HG02610 (cell line): ENCODE data around the gene SPTBN2.
"Not testable (repeated sequence)": the region's sequence is repeated elsewhere in the genome, so short reads cannot be mapped to it uniquely, and the experiment has no call there.

Experiments
- ATAC-seq: cut with Tn5 transposase; IDR thresholded peaks from one replicate; pipeline ENCODE4 v1.9.1; 2021; ENCODE audit warnings: mild to moderate bottlenecking, moderate library complexity; ENCODE audit not compliant: unreplicated experiment

The SPTBN2 gene

DNA sequence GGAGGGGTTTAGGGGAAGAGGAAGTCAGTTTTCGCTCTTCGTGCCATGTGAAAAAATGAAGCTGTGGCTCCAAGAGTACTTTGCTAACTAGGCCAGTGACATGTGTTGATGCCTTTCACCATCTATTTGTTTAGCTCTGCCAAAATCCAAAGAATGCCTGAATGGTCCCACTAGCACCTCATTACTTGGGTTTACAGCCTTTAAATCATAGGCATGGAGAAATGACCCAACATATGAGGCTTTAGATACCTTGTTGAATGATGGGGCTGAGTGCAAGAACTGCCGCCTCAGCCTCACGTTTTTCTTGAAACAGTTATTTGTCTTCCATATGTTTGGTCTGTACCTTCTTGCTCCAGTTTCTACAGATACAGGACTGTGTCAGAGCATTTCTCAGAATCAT is 82.2 kb downstream of the SPTBN2 start:
- no peak for ATAC-seq

DNA sequence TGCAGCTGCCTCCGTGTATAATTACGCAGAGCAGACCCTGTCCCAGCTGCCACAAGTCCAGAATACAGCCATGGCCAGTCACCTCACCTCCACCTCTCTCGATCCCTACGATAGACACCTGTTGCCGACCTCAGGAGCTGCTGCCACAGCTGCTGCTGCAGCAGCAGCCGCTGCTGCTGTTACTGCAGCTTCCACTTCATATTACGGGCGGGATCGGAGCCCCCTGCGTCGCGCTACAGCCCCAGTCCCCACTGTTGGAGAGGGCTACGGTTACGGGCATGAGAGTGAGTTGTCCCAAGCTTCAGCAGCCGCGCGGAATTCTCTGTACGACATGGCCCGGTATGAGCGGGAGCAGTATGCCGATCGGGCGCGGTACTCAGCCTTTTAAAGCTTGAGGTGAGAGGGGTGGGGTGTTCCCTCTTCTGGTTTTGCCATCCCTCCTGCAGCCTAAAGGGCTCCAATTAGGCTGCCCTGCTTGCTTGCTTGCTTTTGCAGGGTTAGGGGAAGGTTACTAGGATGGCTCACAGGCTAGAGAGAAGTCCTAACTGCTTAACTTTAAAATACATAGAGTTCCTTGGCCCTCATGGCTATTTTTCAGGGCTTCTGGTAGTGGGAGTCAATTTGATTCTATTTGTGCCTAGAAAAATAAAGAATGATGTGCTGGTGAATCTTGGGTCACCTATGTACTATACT is 85.1 kb downstream of the SPTBN2 start:
- ATAC-seq: no peak

DNA sequence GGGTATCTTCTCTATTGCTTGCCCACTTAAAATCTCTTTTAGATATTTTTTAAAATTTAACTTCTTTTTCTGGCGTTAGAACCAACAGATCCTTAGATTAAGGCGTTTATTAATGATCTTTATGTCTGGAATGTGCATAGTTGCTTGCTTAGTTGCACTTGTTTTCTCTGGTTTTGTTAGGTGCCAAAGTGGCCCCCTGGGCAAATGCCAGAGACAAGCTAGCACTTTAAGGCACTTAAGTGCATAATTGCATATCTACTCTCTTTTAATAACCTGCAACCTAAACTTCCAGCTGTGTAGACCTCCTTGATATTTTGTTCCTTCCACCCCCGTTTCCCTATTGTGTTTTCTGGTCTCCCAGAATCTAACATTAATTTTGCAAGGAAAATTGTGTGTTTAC is 87.2 kb downstream of the SPTBN2 start:
- no peak for ATAC-seq

DNA sequence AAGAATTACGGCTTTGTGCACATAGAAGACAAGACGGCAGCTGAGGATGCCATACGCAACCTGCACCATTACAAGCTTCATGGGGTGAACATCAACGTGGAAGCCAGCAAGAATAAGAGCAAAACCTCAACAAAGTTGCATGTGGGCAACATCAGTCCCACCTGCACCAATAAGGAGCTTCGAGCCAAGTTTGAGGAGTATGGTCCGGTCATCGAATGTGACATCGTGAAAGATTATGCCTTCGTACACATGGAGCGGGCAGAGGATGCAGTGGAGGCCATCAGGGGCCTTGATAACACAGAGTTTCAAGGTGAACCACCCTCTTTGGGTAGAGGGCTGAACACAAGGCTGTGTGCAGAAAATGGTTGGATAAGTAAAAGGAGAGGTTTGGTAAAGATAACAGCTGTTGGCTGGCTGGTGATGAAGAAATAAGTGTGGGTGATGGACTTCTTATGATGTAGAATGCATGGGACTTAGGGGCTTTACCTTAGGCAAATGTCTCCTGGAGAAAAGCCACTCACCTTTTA is 89.1 kb downstream of the SPTBN2 start:
- ATAC-seq: not testable (repeated sequence)

DNA sequence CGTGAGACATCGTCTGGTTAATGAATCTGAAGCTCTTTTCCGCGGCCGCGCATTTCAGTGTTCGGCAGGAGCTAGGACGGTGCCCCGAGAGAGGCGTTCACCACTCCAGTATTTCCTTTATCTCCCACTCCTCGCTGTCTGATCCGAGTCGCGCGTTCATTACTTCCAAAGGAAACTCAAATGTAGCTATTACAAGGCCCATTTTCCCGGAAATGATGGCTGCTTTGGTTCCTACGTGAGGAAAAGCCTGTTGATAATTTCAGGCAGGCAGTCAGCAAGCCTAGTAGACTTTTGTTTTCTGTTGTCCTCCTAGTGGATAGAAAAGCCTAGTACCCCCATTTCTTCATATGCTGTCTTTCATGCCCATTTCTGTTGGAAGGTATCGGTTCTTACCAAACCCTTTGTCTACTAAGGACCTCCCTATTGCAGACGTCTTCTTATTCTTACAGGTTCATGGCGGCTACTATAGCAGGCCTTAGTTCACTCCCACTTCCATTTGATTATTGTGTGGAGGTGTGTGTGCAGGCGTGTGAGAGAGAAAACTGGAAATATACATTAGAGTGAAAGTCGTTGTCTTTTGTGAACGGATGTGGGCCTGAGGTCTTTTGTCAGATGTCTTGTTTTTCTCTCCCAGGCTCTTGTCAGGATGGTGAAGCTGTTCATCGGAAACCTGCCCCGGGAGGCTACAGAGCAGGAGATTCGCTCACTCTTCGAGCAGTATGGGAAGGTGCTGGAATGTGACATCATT is 89.8 kb downstream of the SPTBN2 start:
- ATAC-seq: no peak

DNA sequence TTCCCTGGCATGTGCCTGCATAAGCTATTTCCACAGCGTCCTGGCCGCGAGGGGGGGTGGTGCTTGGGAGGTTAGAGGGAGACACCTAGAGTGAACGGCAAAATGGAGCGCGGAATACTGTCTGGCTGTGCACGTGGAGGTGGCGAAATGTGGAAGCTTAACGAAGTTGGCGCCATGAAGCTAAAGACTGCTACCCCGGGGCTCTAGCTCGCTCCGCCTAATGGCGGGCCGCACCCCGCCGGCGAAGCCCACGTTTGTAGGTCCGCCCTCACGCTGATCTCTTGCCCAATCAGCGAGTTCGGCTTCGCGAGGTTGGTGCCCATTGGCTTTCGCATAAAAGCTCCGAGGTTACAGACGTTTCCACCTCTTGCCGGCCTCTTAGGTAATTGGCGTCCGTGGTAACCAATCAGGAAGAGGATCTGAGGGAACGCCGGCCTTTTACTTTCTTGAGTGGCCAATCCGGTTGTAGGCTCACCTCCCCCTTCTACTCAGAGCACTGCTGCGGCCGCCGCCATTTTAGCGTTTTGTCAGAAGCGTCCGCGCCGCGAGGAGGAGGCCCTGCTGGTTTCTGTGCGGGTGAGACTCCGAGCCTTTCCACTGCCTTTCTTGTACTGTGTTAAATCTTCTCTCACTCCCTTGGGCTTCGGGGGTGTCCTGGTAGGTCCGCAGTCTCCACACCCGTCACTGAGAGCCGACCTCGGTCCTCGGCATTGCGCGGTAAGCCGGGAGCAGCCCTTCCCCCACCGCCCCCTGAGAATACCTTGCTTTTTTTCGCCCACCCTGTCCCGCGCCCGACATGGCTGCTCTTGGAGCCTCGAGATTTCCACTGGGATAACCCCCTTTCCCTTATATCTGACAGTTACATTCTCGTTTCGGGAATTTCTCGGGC is 90.6 kb downstream of the SPTBN2 start, which contains the start of gene RBM4:
Gene RBM4 (plus strand): TSS at position 527 of the 889 bp plus-strand sequence. CDS start 1,009 bp downstream, outside the sequence.
- ATAC-seq: peak; percentile 96

DNA sequence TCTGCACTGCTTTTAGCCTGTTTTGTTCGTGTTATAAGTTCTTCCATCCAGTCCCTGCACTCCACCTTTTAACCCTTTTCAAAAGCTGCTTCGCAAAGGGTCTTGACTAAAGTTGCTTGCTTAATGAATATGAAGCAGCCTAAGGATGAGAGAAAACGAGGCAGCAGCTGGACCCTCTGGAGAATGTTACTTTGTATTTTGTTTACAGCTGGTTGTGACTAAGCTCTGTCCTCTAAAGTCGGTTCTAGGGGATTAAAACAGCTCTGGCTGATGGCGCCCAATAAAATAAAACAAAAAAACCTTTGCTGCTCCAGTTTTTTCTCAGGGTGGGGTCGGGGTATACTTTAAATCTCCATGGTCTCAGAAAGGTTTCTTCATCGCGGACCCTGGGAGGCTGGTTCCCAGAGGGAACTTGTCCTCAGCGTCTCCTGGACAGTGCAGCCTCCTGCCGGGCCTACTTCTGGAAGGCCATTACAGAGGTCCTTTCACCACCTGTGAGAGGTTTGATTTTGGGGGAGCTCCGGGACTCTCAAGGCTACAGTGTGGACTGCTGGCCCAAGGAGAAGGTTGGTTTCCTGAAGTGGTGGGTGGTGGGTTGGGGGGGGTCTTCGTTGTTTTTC is 91.3 kb downstream of the SPTBN2 start:
- no peak for ATAC-seq

DNA sequence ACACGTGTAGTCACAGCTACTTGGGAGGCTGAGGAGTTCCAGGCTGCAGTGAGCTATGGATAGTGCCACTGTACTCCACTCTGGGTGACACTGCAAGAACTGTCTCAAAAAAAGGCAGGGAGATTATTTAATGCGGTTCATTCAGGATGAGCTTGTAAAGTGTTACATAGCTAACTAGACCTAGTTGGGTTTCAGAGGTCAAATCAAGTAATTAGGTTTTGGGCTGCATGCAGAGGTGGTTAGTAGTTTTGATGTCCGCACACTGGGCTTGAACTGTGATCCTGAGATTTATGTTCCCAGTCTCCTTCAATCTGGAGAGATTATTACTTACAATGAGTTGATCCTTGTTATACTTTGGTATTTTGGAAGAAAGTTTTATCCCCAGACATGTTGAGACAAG is 92.6 kb downstream of the SPTBN2 start:
- ATAC-seq: no peak
